SK-N-SH (cell line): ENCODE measurements around the gene DNAJC13. TPM values are rescaled to one million over a fixed set of nuclear protein-coding genes. Genes with fewer than 3 reads are reported as not detected.

Source experiments
- CTCF ChIA-PET: fragments of 300-600, 350-600 bp; formaldehyde crosslinking; extraction: SDS; loops from one replicate; lab custom pipeline; 2021; lab: Yijun Ruan, JAX
- POLR2A ChIA-PET: fragments of 350-600 bp; sonication (Branson Sonifier 250); formaldehyde crosslinking; extraction: SDS; loops from one replicate; lab custom pipeline; 2020; ENCODE audit warnings: antibody characterized with exemption, inconsistent platforms; lab: Yijun Ruan, JAX
- DNase-seq: peaks from one replicate; pipeline ENCODE4 v3.0.0; 2012
- H2AFZ ChIP-seq: fragments of 200-600 bp; sonication (generic); 2 replicates; pipeline ENCODE4 v1.8.1; 2016; ENCODE audit warnings: antibody characterized with exemption, mild to moderate bottlenecking, low read depth
- H3F3A ChIP-seq: fragments of 200-600 bp; sonication (generic); replicated peaks from 2 replicates; pipeline ENCODE3; 2016; ENCODE audit warnings: antibody characterized with exemption, mild to moderate bottlenecking; ENCODE audit not compliant: insufficient read depth
- H3K27ac ChIP-seq, 2 experiments: fragments of 200-500 bp in 1 of 2; fragments of 200-600 bp in 1 of 2; sonication (Bioruptor generic) in 1 of 2; sonication (generic), shearing (Covaris generic) in 1 of 2; 2 replicates each; pipeline versions ENCODE4 v1.5.1 to v1.6.1; 2014 to 2016; ENCODE audit warnings: low read depth in 2 of 2, inconsistent platforms in 1 of 2, low read length in 1 of 2, mild to moderate bottlenecking in 1 of 2, mixed read lengths in 1 of 2
- H3K27me3 ChIP-seq: fragments of 200-600 bp; sonication (generic), shearing (Covaris generic); 2 replicates; pipeline ENCODE4 v1.6.1; 2016; ENCODE audit warnings: mixed run types; ENCODE audit not compliant: insufficient read depth
- H3K36me3 ChIP-seq, 2 experiments: fragments of 200-500 bp in 1 of 2; fragments of 200-600 bp in 1 of 2; sonication (Bioruptor generic) in 1 of 2; sonication (generic) in 1 of 2; replicated peaks in 1 of 2; 2 replicates each; pipeline versions ENCODE3 to v1.5.1; 2014 to 2016; ENCODE audit warnings: low read length in 1 of 2, mild to moderate bottlenecking in 1 of 2; ENCODE audit not compliant: insufficient read depth in 2 of 2, control insufficient read depth in 1 of 2
- H3K4me1 ChIP-seq, 2 experiments: fragments of 200-500 bp in 1 of 2; fragments of 200-600 bp in 1 of 2; sonication (Bioruptor generic) in 1 of 2; sonication (generic), shearing (Covaris generic) in 1 of 2; 2 replicates each; pipeline versions ENCODE4 v1.5.1 to v1.6.1; 2014 to 2016; ENCODE audit warnings: low read depth in 1 of 2, low read length in 1 of 2, mixed run types in 1 of 2; ENCODE audit not compliant: insufficient read depth in 2 of 2, control insufficient read depth in 1 of 2
- H3K4me2 ChIP-seq: fragments of 200-600 bp; sonication (generic), shearing (Covaris generic); 2 replicates; pipeline ENCODE4 v1.6.1; 2017; ENCODE audit warnings: mixed run types
- H3K4me3 ChIP-seq, 2 experiments: fragments of 200-500 bp in 1 of 2; fragments of 200-600 bp in 1 of 2; sonication (Bioruptor generic) in 1 of 2; sonication (generic), shearing (Covaris generic) in 1 of 2; 2 replicates each; pipeline versions ENCODE4 v1.5.1 to v1.8.1; 2014 to 2016; ENCODE audit warnings: low read depth in 2 of 2, inconsistent platforms in 1 of 2, low read length in 1 of 2, mild to moderate bottlenecking in 1 of 2, mixed read lengths in 1 of 2, moderate library complexity in 1 of 2
- H3K79me2 ChIP-seq: fragments of 200-600 bp; sonication (generic); 2 replicates; pipeline ENCODE4 v1.8.1; 2017; ENCODE audit warnings: mild to moderate bottlenecking; ENCODE audit not compliant: insufficient read depth
- H3K9ac ChIP-seq: fragments of 200-600 bp; sonication (generic); 2 replicates; pipeline ENCODE4 v1.6.1; 2017; ENCODE audit warnings: mixed run types
- H3K9me2 ChIP-seq: fragments of 200-600 bp; sonication (generic); 2 replicates; pipeline ENCODE4 v1.6.1; 2017; ENCODE audit warnings: mixed run types
- H3K9me3 ChIP-seq: fragments of 200-600 bp; sonication (generic); 2 replicates; pipeline ENCODE4 v1.6.1; 2017; ENCODE audit warnings: mixed run types, mild to moderate bottlenecking, moderate library complexity
- H4K20me1 ChIP-seq: fragments of 200-600 bp; sonication (generic); 2 replicates; pipeline ENCODE4 v1.6.1; 2017; ENCODE audit warnings: mild to moderate bottlenecking, mixed run types; ENCODE audit not compliant: insufficient read depth
- CHD2 ChIP-seq: fragments of 150-350 bp; IDR thresholded peaks from 2 replicates; pipeline ENCODE4 v1.6.1; 2018; ENCODE audit warnings: low read length; ENCODE audit not compliant: partially characterized antibody
- EP300 ChIP-seq, 2 experiments: IDR thresholded peaks; 2 replicates each; pipeline versions ENCODE4 v1.4.0 to v1.6.1; 2012; ENCODE audit warnings: borderline replicate concordance in 1 of 2, low read depth in 1 of 2, low read length in 1 of 2
- EZH2phosphoT487 ChIP-seq: fragments of 200-600 bp; sonication (generic); IDR thresholded peaks from 2 replicates; pipeline ENCODE4 v1.6.1; 2017; ENCODE audit warnings: low read depth, mixed run types, mild to moderate bottlenecking, antibody characterized with exemption, moderate library complexity, borderline replicate concordance
- FOXJ3 ChIP-seq: sonication (generic); formaldehyde crosslinking; IDR thresholded peaks from 2 replicates; pipeline ENCODE4 v1.5.1; 2020; ENCODE audit warnings: mild to moderate bottlenecking, missing genetic modification reagents
- FOXM1 ChIP-seq: IDR thresholded peaks from 2 replicates; pipeline ENCODE4 v1.4.0; 2012; ENCODE audit warnings: low read depth, mild to moderate bottlenecking
- GABPA ChIP-seq: IDR thresholded peaks from 2 replicates; pipeline ENCODE4 v1.4.0; 2012; ENCODE audit warnings: low read depth, mild to moderate bottlenecking
- JUND ChIP-seq: IDR thresholded peaks from 2 replicates; pipeline ENCODE4 v1.4.0; 2012
- MAX ChIP-seq: IDR thresholded peaks from 2 replicates; pipeline ENCODE4 v1.4.0; 2012; ENCODE audit warnings: low read depth
- MXI1 ChIP-seq: IDR thresholded peaks from 2 replicates; pipeline ENCODE4 v1.6.1; 2012; ENCODE audit warnings: mild to moderate bottlenecking, low read depth, low read length, improper control_type of control experiment
- NFIC ChIP-seq: IDR thresholded peaks from 2 replicates; pipeline ENCODE4 v1.4.0; 2012; ENCODE audit warnings: borderline replicate concordance
- RFX5 ChIP-seq: IDR thresholded peaks from 2 replicates; pipeline ENCODE4 v1.6.1; 2012; ENCODE audit warnings: mild to moderate bottlenecking, improper control_type of control experiment, low read length
- RXRA ChIP-seq: IDR thresholded peaks from 2 replicates; pipeline ENCODE4 v1.4.0; 2012; ENCODE audit warnings: low read depth, mild to moderate bottlenecking, borderline replicate concordance
- SMC3 ChIP-seq: IDR thresholded peaks from 2 replicates; pipeline ENCODE4 v1.6.1; 2012; ENCODE audit warnings: low read depth, low read length, improper control_type of control experiment
- TAF1 ChIP-seq: IDR thresholded peaks from 2 replicates; pipeline ENCODE4 v1.6.1; 2012; ENCODE audit warnings: low read depth, mild to moderate bottlenecking, low read length, moderate library complexity, borderline replicate concordance
- TEAD4 ChIP-seq: IDR thresholded peaks from 2 replicates; pipeline ENCODE4 v1.4.0; 2012; ENCODE audit warnings: mild to moderate bottlenecking, borderline replicate concordance; ENCODE audit not compliant: insufficient read depth
- USF2 ChIP-seq: fragments of 150-350 bp; IDR thresholded peaks from 2 replicates; pipeline ENCODE4 v1.6.1; 2017; ENCODE audit warnings: antibody characterized with exemption, low read length, low read depth, borderline replicate concordance
- YY1 ChIP-seq: IDR thresholded peaks from 2 replicates; pipeline ENCODE4 v1.4.0; 2012; ENCODE audit warnings: low read depth, mild to moderate bottlenecking
- WGBS: methylation state at CpG from one replicate; pipeline ENCODE4 v1.1.6; 2017; ENCODE audit warnings: low lambda C conversion rate; 5-methylcytosine and 5-hydroxymethylcytosine counted together
- polyA plus RNA-seq, 3 experiments: library from polyadenylated mRNA; depleted of rRNA; stranded (reverse); fragments of >200 nt; gene quantifications; 2 replicates each; pipeline ENCODE4 v1.2.3, GENCODE V29; 2012
- TF ChIP-seq, protein P1 (sequence below): IDR thresholded peaks from 2 replicates; pipeline ENCODE4 v1.4.0; 2012; ENCODE audit warnings: low read depth, borderline replicate concordance
- TF ChIP-seq, protein P2 (sequence below): IDR thresholded peaks from 2 replicates; pipeline ENCODE4; 2012
- TF ChIP-seq, protein P3 (sequence below): IDR thresholded peaks from 2 replicates; pipeline ENCODE4 v1.6.1; 2012; ENCODE audit warnings: mild to moderate bottlenecking, low read depth, low read length, moderate library complexity
- TF ChIP-seq, protein P4 (sequence below): fragments of 150-350 bp; IDR thresholded peaks from 2 replicates; pipeline ENCODE4 v1.6.1; 2016; ENCODE audit warnings: mild to moderate bottlenecking, low read depth, low read length

DNAJC13 gene
- polyA plus RNA-seq, 1 of the 3 experiments (the other 2 are of a cell fraction) = 10.8 TPM

- H3K36me3 ChIP-seq = peaks cover 80 to 81% of the 10 kb centered on the region in 2 experiments
Observed at GRCh38 chr3:132519914-132520313, 102.6 kb downstream of the DNAJC13 start.

DNA sequence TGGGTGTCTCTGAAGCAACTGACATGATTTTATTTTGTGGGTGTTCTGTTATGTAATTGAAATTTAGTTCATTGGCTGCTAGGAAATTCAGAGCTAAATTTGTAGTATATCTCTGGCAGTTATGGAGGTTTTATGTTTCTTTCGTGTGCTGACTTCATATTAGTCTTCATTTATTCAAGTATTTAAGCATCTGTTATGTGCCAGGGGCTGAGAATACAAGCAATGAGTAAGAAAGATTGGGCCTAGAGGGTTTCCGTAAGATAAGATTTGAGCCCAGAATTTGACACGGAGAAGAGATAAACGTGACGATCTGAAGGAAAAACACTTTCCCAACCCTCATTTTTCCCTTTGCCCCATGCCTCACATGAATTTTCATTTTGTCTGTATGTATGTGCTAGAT, 104.6 kb downstream of the DNAJC13 start:
- H3K9me3 ChIP-seq = no peaks in the 10 kb centered on the region
- ChIA-PET POLR2A (no interaction called here), CTCF (interaction anchor here (1.9 to 4.6 kb wide), 2 partner anchors 14 to 29 kb away, joined by 4 to 20 read pairs; no protein-coding TSS in a partner anchor)
- 92% methylated on average over 5 of the region's 5 CpGs for WGBS
- H3K9ac ChIP-seq = no peak overlapping the region
- no peaks in the 10 kb centered on the region for H3K4me1 ChIP-seq
- DNase-seq = no peak
- no peaks in the 10 kb centered on the region for H3K9me2 ChIP-seq
- H2AFZ ChIP-seq = no peak overlapping the region
- H3K27me3 ChIP-seq = no peaks in the 10 kb centered on the region
- no peak overlapping the region for H3K4me3 ChIP-seq
- peaks cover 77 to 79% of the 10 kb centered on the region in 2 experiments for H3K36me3 ChIP-seq
- no peak overlapping the region for H3K27ac ChIP-seq
- no peaks in the 10 kb centered on the region; the same call in 1 of the 2 replicates for H3K79me2 ChIP-seq
- H3F3A ChIP-seq = no peaks in the 10 kb centered on the region
- no peaks in the 10 kb centered on the region for H4K20me1 ChIP-seq
- H3K4me2 ChIP-seq = no peak overlapping the region
- TF ChIP-seq MAX (no peak), CHD2 (no peak), FOXJ3 (CRISPR knock-in tag) (no peak), JUND (no peak), EZH2phosphoT487 (no peak), GABPA (no peak), MXI1 (no peak), RXRA (no peak), EP300 (IDR thresholded peaks at IDR 0.05; ENCODE audit: borderline replicate concordance in 1 of 2, low read depth in 1 of 2, low read length in 1 of 2) (no peak), TEAD4 (no peak), FOXM1 (no peak), RFX5 (no peak), YY1 (no peak), TAF1 (no peak), USF2 (no peak)
- TF ChIP-seq, protein P1, sequence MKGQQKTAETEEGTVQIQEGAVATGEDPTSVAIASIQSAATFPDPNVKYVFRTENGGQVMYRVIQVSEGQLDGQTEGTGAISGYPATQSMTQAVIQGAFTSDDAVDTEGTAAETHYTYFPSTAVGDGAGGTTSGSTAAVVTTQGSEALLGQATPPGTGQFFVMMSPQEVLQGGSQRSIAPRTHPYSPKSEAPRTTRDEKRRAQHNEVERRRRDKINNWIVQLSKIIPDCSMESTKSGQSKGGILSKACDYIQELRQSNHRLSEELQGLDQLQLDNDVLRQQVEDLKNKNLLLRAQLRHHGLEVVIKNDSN = no peak
- TF ChIP-seq, protein P2, sequence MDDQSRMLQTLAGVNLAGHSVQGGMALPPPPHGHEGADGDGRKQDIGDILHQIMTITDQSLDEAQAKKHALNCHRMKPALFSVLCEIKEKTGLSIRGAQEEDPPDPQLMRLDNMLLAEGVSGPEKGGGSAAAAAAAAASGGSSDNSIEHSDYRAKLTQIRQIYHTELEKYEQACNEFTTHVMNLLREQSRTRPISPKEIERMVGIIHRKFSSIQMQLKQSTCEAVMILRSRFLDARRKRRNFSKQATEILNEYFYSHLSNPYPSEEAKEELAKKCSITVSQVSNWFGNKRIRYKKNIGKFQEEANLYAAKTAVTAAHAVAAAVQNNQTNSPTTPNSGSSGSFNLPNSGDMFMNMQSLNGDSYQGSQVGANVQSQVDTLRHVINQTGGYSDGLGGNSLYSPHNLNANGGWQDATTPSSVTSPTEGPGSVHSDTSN = no peak
- TF ChIP-seq, protein P3, sequence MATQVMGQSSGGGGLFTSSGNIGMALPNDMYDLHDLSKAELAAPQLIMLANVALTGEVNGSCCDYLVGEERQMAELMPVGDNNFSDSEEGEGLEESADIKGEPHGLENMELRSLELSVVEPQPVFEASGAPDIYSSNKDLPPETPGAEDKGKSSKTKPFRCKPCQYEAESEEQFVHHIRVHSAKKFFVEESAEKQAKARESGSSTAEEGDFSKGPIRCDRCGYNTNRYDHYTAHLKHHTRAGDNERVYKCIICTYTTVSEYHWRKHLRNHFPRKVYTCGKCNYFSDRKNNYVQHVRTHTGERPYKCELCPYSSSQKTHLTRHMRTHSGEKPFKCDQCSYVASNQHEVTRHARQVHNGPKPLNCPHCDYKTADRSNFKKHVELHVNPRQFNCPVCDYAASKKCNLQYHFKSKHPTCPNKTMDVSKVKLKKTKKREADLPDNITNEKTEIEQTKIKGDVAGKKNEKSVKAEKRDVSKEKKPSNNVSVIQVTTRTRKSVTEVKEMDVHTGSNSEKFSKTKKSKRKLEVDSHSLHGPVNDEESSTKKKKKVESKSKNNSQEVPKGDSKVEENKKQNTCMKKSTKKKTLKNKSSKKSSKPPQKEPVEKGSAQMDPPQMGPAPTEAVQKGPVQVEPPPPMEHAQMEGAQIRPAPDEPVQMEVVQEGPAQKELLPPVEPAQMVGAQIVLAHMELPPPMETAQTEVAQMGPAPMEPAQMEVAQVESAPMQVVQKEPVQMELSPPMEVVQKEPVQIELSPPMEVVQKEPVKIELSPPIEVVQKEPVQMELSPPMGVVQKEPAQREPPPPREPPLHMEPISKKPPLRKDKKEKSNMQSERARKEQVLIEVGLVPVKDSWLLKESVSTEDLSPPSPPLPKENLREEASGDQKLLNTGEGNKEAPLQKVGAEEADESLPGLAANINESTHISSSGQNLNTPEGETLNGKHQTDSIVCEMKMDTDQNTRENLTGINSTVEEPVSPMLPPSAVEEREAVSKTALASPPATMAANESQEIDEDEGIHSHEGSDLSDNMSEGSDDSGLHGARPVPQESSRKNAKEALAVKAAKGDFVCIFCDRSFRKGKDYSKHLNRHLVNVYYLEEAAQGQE = no peak
- TF ChIP-seq, protein P4, sequence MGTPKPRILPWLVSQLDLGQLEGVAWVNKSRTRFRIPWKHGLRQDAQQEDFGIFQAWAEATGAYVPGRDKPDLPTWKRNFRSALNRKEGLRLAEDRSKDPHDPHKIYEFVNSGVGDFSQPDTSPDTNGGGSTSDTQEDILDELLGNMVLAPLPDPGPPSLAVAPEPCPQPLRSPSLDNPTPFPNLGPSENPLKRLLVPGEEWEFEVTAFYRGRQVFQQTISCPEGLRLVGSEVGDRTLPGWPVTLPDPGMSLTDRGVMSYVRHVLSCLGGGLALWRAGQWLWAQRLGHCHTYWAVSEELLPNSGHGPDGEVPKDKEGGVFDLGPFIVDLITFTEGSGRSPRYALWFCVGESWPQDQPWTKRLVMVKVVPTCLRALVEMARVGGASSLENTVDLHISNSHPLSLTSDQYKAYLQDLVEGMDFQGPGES = no peak

More at GRCh38 chr3:132519914-132520313, 102.6 kb downstream of the DNAJC13 start:
- no peaks in the 10 kb centered on the region for H3F3A ChIP-seq
- ChIA-PET POLR2A (no interaction called here), CTCF (interaction anchor here (1.1 to 4.6 kb wide), 2 partner anchors 16 to 62 kb away, joined by 3 to 20 read pairs; no protein-coding TSS in a partner anchor)
- WGBS = 98% methylated on average over 5 of the region's 5 CpGs
- no peak overlapping the region for H3K4me2 ChIP-seq
- H3K4me3 ChIP-seq = no peak overlapping the region
- H3K9ac ChIP-seq = no peak overlapping the region
- no peaks in the 10 kb centered on the region; the same call in 1 of the 2 replicates for H3K79me2 ChIP-seq
- no peak for DNase-seq
- no peaks in the 10 kb centered on the region for H3K4me1 ChIP-seq
- H3K9me3 ChIP-seq = no peaks in the 10 kb centered on the region
- H3K9me2 ChIP-seq = no peaks in the 10 kb centered on the region
- no peaks in the 10 kb centered on the region for H3K27me3 ChIP-seq
- H3K27ac ChIP-seq = no peak overlapping the region
- no peak overlapping the region for H2AFZ ChIP-seq
- TF ChIP-seq SMC3 (no peak), NFIC (no peak), EP300 (IDR thresholded peaks at IDR 0.05; ENCODE audit: borderline replicate concordance in 1 of 2, low read depth in 1 of 2, low read length in 1 of 2) (no peak)
- no peaks in the 10 kb centered on the region for H4K20me1 ChIP-seq
